ENCODE data around the gene SUGCT. TPM values are rescaled to one million over a fixed set of nuclear protein-coding genes. Genes with fewer than 3 reads are reported as not detected.

Gene SUGCT
- total and polyA plus RNA-seq, 4 donors: 2.4 to 5.3 (median 3.3) TPM

DNA sequence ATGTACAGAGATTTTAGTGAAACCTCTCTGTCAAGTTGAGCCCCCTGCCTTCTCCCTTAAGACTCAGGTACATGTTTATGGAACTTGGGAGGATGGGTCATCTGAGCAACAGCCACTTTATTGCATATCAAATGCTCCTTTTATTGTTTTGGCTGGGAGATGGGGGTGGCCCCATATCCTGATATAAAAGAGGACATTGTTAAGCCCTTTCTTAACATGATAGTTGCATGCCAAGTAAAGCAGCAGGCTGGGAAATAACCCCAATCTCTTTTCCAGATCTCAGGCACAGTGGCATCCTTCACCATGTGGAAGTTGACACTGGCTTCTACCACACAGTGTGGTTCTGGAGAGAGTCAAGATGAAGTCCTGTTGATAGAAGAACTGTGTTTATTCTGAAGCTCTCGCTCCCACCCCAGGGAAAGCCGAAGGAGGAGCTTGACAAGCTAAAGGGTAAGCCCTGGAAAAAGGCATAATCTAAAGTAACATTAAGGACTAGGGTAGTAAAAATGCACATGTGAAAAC lies 746.7 kb downstream of the SUGCT start:
- no CpG with 5 or more reads among the region's 2 CpGs for WGBS (ENCODE audit: insufficient coverage)
- no peaks in the 10 kb centered on the region for H3K36me3 ChIP-seq (ENCODE audit: control insufficient read depth, insufficient read depth, low read length)
- H3K9me3 ChIP-seq (ENCODE audit: control insufficient read depth, insufficient read depth, low read length): no peaks in the 10 kb centered on the region
- no peak overlapping the region for H3K4me3 ChIP-seq (ENCODE audit: low read depth, low read length)
- no peaks in the 10 kb centered on the region for H3K4me1 ChIP-seq (ENCODE audit: control insufficient read depth, insufficient read depth, low read length)
- H3K27me3 ChIP-seq (ENCODE audit: control insufficient read depth, insufficient read depth, low read length): no peaks in the 10 kb centered on the region
- DNase-seq (ENCODE audit: low read depth in 4 of 6, low spot score in 6 of 6): no peak
- no peak overlapping the region for H3K27ac ChIP-seq (ENCODE audit: low read depth, low read length)

DNA sequence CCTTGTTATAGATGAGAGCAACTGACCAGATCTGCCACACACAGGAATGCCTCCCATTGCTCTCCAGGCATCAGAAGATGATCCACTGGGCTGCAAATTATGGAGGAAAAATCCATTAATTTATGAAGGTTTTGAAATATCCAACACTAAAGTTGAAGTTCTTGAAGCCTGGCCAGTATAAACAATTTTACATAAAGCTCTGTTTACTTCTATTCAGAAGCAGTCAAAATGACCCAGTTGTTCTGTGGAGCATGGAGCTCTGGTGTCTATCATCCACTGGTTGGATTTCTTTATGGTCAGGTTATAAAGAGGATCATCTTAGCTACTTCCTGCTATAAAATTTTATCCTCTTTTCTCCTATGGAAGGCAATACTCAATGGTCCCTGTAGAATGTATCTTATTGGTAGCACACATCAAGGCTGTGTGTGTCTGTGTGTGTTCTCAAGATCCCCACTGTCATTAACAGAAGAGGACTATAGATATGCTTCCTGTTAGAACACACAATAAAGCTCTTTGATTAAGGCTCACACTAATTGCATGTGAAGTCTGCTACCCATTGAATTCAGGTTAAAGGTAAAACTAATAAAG lies 747.4 kb downstream of the SUGCT start:
- no peaks in the 10 kb centered on the region for H3K27me3 ChIP-seq (ENCODE audit: control insufficient read depth, insufficient read depth, low read length)
- H3K9me3 ChIP-seq (ENCODE audit: control insufficient read depth, insufficient read depth, low read length): no peaks in the 10 kb centered on the region
- H3K4me1 ChIP-seq (ENCODE audit: control insufficient read depth, insufficient read depth, low read length): no peaks in the 10 kb centered on the region
- no peaks in the 10 kb centered on the region for H3K36me3 ChIP-seq (ENCODE audit: control insufficient read depth, insufficient read depth, low read length)
- H3K4me3 ChIP-seq (ENCODE audit: low read depth, low read length): no peak overlapping the region
- no peak overlapping the region for H3K27ac ChIP-seq (ENCODE audit: low read depth, low read length)
- no peak for DNase-seq (ENCODE audit: low read depth in 4 of 6, low spot score in 6 of 6)

DNA sequence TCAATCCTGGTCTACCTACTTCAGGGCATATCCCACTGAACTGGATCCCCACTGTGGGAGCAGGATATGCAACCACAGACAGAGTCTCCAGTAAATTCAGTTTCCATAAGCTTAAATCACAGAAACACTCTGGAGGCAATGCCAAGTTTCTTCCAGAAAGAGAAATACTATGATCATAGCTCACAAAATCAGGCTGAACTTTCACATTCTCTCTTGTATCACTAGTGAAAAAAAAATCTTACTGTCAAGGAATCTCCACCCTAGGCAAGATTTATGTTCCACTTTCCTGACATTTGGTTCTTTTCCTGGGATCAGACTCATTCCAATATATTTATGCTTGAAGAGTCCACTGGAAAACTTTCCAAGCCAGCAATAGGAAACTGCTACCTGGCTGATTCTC lies 749.0 kb downstream of the SUGCT start:
- Histone ChIP-seq H3K4me1 (ENCODE audit: control insufficient read depth, insufficient read depth, low read length) (no peaks in the 10 kb centered on the region), H3K27ac (ENCODE audit: low read depth, low read length) (no peak overlapping the region), H3K27me3 (ENCODE audit: control insufficient read depth, insufficient read depth, low read length) (no peaks in the 10 kb centered on the region), H3K4me3 (ENCODE audit: low read depth, low read length) (no peak overlapping the region), H3K9me3 (ENCODE audit: control insufficient read depth, insufficient read depth, low read length) (no peaks in the 10 kb centered on the region), H3K36me3 (ENCODE audit: control insufficient read depth, insufficient read depth, low read length) (no peaks in the 10 kb centered on the region)
- no peak for DNase-seq (ENCODE audit: low read depth in 4 of 6, low spot score in 6 of 6)

DNA sequence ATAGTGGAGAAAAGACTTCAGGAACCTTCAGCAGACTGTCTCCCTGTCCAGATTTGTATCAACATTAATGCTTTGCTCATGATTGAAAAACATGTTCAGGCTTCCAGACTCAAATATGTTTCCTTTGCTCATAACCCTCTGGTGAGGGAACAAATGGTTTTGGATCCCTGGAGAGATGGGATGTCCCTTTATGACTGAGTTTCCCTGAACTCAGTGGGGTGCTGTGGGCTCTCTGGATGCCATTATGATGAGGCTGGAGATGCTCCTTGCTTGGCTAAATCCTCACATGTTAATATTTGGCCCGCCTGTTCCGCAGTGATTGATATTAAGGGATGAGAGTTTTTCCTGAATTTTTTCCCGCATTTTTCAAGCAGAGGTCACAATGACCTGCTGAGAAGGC lies 749.4 kb downstream of the SUGCT start:
- no CpG with 5 or more reads among the region's 3 CpGs for WGBS (ENCODE audit: insufficient coverage)
- no peak overlapping the region for H3K4me3 ChIP-seq (ENCODE audit: low read depth, low read length)

DNA sequence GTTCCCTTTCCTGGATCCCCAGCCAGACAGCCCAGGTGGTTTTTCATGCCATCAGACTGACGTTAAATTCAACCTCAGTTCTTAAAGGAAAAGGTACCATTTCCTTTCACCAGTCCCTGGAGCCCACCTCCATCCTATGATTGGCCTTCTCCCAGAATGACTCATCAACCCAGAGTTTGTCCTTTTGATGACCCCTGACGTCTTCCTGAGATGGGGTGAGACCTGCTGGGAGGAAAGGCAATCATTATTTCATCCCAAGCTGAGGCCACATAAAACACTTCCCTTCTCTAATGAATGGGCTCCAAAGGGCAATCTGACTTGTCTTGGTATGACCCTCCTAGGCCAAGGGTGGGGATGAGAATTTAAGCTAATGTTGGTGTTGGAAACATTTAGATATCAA lies 750.7 kb downstream of the SUGCT start:
- no peak overlapping the region for H3K27ac ChIP-seq (ENCODE audit: low read depth, low read length)
- WGBS (ENCODE audit: insufficient coverage): 44% methylated on average over 1 of the region's 2 CpGs
- no peaks in the 10 kb centered on the region for H3K9me3 ChIP-seq (ENCODE audit: control insufficient read depth, insufficient read depth, low read length)
- DNase-seq (ENCODE audit: low read depth in 4 of 6, low spot score in 6 of 6): no peak
- H3K4me1 ChIP-seq (ENCODE audit: control insufficient read depth, insufficient read depth, low read length): no peaks in the 10 kb centered on the region
- H3K27me3 ChIP-seq (ENCODE audit: control insufficient read depth, insufficient read depth, low read length): no peaks in the 10 kb centered on the region
- H3K36me3 ChIP-seq (ENCODE audit: control insufficient read depth, insufficient read depth, low read length): no peaks in the 10 kb centered on the region
- no peak overlapping the region for H3K4me3 ChIP-seq (ENCODE audit: low read depth, low read length)

More for the DNA sequence above, 749.4 kb downstream of the SUGCT start:
- Histone ChIP-seq H3K36me3 (ENCODE audit: control insufficient read depth, insufficient read depth, low read length) (no peaks in the 10 kb centered on the region), H3K9me3 (ENCODE audit: control insufficient read depth, insufficient read depth, low read length) (no peaks in the 10 kb centered on the region), H3K27me3 (ENCODE audit: control insufficient read depth, insufficient read depth, low read length) (no peaks in the 10 kb centered on the region), H3K27ac (ENCODE audit: low read depth, low read length) (no peak overlapping the region), H3K4me1 (ENCODE audit: control insufficient read depth, insufficient read depth, low read length) (no peaks in the 10 kb centered on the region)
- no peak for DNase-seq (ENCODE audit: low read depth in 4 of 6, low spot score in 6 of 6)

DNA sequence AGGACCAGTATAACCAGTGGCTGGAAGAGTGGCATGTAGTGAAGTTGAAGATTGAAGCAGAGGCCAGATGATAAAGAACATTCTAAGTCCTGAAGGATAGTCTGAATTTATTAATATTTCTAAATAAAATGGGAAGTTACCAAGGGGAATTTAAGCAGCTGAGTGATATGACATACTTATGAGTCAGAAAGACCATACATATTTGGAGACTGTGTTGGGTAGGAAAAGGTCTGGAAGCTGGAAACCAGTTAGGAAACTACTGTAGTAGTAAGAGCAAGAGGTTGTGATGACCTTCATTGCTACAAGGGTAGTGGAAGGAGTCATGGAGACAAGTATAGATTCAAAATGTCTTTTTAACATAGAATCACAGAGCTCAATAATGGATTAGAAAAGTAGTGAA lies 752.3 kb downstream of the SUGCT start:
- H3K36me3 ChIP-seq (ENCODE audit: control insufficient read depth, insufficient read depth, low read length): no peaks in the 10 kb centered on the region
- H3K27me3 ChIP-seq (ENCODE audit: control insufficient read depth, insufficient read depth, low read length): no peaks in the 10 kb centered on the region
- DNase-seq (ENCODE audit: low read depth in 4 of 6, low spot score in 6 of 6): no peak
- H3K4me3 ChIP-seq (ENCODE audit: low read depth, low read length): no peak overlapping the region
- H3K27ac ChIP-seq (ENCODE audit: low read depth, low read length): no peak overlapping the region
- H3K9me3 ChIP-seq (ENCODE audit: control insufficient read depth, insufficient read depth, low read length): no peaks in the 10 kb centered on the region
- no peaks in the 10 kb centered on the region for H3K4me1 ChIP-seq (ENCODE audit: control insufficient read depth, insufficient read depth, low read length)

DNA sequence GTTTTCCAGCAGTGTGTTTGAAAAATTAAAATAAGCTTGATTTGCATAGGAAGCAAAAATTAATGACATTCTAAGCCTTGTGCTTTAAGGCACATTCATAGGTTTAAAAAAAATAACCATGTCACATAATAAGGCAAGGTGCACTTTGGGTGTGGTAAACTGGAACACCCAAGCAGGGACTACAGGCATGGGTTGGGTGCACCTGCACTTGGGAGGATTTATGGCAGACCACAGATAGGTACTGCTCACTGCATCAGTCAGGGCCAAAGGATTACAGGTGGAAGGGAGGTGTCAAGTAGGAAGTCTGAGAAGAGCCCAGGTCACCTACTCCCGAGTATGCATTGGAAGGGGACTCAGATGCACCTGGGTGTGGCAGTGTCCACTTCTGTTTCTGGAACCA lies 753.7 kb downstream of the SUGCT start:
- no peaks in the 10 kb centered on the region for H3K27me3 ChIP-seq (ENCODE audit: control insufficient read depth, insufficient read depth, low read length)
- WGBS (ENCODE audit: insufficient coverage): 93% methylated on average over 1 of the region's 1 CpG
- H3K36me3 ChIP-seq (ENCODE audit: control insufficient read depth, insufficient read depth, low read length): no peaks in the 10 kb centered on the region
- H3K4me3 ChIP-seq (ENCODE audit: low read depth, low read length): no peak overlapping the region
- DNase-seq (ENCODE audit: low read depth in 4 of 6, low spot score in 6 of 6): no peak
- H3K27ac ChIP-seq (ENCODE audit: low read depth, low read length): no peak overlapping the region
- no peaks in the 10 kb centered on the region for H3K4me1 ChIP-seq (ENCODE audit: control insufficient read depth, insufficient read depth, low read length)
- no peaks in the 10 kb centered on the region for H3K9me3 ChIP-seq (ENCODE audit: control insufficient read depth, insufficient read depth, low read length)

DNA sequence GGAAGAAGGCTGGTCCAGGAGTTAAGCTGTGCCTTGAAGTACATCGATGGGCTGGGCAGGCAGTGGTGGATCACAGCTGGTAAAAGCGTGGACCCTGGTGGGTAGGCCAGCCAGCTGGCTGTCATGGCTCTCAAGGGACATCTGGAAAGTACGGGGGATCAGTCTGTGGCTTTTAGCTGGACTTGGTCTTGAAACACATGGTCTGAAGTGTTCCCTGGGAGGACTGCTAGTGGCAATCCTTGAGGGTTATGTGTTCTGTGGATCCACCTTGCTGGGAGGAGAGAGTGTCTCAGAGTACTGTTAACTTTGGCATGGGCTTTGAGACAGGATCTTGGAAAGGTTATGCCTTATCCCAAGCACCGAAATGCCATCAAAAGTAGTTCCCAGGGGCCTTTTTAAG lies 754.3 kb downstream of the SUGCT start:
- Histone ChIP-seq H3K27me3 (ENCODE audit: control insufficient read depth, insufficient read depth, low read length) (no peaks in the 10 kb centered on the region), H3K36me3 (ENCODE audit: control insufficient read depth, insufficient read depth, low read length) (no peaks in the 10 kb centered on the region), H3K9me3 (ENCODE audit: control insufficient read depth, insufficient read depth, low read length) (no peaks in the 10 kb centered on the region), H3K4me1 (ENCODE audit: control insufficient read depth, insufficient read depth, low read length) (no peaks in the 10 kb centered on the region), H3K4me3 (ENCODE audit: low read depth, low read length) (no peak overlapping the region), H3K27ac (ENCODE audit: low read depth, low read length) (no peak overlapping the region)
- WGBS (ENCODE audit: insufficient coverage): 86% methylated on average over 4 of the region's 4 CpGs
- DNase-seq (ENCODE audit: low read depth in 4 of 6, low spot score in 6 of 6): no peak

DNA sequence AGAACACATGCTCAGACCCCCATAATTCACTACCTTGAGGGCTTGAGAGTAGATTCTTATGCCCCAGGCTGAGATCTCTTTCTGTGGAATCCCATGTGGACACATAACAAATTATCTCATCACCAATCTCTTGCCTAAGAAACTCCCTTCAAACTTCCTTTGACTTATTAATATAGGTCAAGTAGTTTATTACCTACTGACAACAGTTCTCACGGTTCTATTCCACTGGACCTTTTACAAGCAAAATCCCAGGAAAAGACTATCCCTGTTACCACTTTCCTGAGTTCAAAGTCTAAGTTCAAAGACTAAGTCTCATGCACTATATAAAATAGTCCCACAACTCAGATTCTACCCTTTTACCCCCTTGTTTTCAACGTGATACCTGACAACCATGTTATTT lies 754.7 kb downstream of the SUGCT start:
- Histone ChIP-seq H3K9me3 (ENCODE audit: control insufficient read depth, insufficient read depth, low read length) (no peaks in the 10 kb centered on the region), H3K27me3 (ENCODE audit: control insufficient read depth, insufficient read depth, low read length) (no peaks in the 10 kb centered on the region), H3K36me3 (ENCODE audit: control insufficient read depth, insufficient read depth, low read length) (no peaks in the 10 kb centered on the region), H3K4me3 (ENCODE audit: low read depth, low read length) (no peak overlapping the region), H3K4me1 (ENCODE audit: control insufficient read depth, insufficient read depth, low read length) (no peaks in the 10 kb centered on the region), H3K27ac (ENCODE audit: low read depth, low read length) (no peak overlapping the region)
- 100% methylated on average over 1 of the region's 2 CpGs for WGBS (ENCODE audit: insufficient coverage)
- DNase-seq (ENCODE audit: low read depth in 4 of 6, low spot score in 6 of 6): no peak

DNA sequence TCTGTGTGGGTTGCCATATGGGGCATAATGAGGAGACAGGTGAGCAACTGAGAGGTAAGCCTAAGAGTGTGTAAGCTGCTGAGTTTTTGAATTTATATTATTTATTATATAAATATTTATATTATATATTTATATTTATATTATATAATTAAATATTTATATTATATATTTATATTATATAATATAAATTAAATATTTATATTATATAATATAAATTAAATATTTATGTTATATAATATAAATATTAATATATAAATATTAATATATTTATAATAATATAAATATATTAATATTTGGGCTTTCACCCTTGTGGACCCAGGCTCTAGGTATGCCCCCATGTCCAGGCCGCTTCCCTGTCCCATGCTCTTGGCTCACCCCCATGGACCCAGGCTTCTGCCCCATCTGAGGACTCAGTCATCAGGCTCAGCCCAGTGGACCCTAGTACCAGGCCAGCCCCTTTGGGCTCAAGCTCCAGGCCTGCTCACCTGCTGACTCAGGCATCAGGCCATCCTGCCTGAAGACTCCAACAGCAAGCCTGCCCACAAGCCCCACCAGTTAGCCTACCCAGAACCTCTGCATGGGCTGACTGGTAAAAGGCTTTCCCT lies 755.4 kb downstream of the SUGCT start:
- Histone ChIP-seq H3K4me1 (ENCODE audit: control insufficient read depth, insufficient read depth, low read length) (no peaks in the 10 kb centered on the region), H3K9me3 (ENCODE audit: control insufficient read depth, insufficient read depth, low read length) (peaks cover under 1% of the 10 kb centered on the region), H3K27ac (ENCODE audit: low read depth, low read length) (no peak overlapping the region), H3K27me3 (ENCODE audit: control insufficient read depth, insufficient read depth, low read length) (no peaks in the 10 kb centered on the region), H3K36me3 (ENCODE audit: control insufficient read depth, insufficient read depth, low read length) (no peaks in the 10 kb centered on the region), H3K4me3 (ENCODE audit: low read depth, low read length) (no peak overlapping the region)
- no peak for DNase-seq (ENCODE audit: low read depth in 4 of 6, low spot score in 6 of 6)
- 94% methylated on average over 1 of the region's 1 CpG for WGBS (ENCODE audit: insufficient coverage)

Measured in spinal cord (tissue), 10 donors.